ENCODE data around the gene SOD1.

GRCh38 chr21:31647650-31648049, 11.8 kb upstream of the SOD1 start:
- no peak for TF ChIP-seq POLR2A (IDR thresholded peaks at IDR 0.05; ENCODE audit: low read length)
- TF ChIP-seq GATA1 (IDR thresholded peaks at IDR 0.05; ENCODE audit: low read depth, low read length): no peak

All from erythroblast (primary cell).